GM18508 (cell line): Measurements from ENCODE around the gene FABP6.
"Not testable (repeated sequence)": the region's sequence is repeated elsewhere in the genome, so short reads cannot be mapped to it uniquely, and the experiment has no call there.

Experiments used
- ATAC-seq: cut with Tn5 transposase; IDR thresholded peaks from one replicate; pipeline ENCODE4 v1.9.1; 2021; ENCODE audit warnings: moderate number of reproducible peaks; ENCODE audit not compliant: insufficient read depth, unreplicated experiment

The FABP6 gene

DNA sequence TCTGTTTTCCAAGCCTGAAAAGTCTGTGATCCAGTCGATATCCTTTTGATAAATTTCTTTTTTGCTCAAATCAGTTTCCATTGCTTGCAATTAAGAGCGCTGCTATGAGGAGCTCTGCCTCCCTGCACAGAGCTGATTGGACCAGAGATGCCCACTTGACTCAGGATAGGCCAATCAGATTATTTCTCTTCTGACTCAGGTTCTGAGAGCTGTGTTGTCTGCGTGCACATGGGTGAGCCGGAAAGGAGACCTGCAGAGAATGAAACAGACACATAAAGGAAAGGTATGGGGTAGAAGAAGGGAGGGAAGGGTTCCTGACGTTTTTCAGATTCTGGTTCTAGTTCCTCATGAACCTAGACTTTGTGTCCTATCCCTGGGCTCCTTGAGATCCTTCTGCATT is 15.8 kb upstream of the FABP6 start:
- ATAC-seq: no peak

DNA sequence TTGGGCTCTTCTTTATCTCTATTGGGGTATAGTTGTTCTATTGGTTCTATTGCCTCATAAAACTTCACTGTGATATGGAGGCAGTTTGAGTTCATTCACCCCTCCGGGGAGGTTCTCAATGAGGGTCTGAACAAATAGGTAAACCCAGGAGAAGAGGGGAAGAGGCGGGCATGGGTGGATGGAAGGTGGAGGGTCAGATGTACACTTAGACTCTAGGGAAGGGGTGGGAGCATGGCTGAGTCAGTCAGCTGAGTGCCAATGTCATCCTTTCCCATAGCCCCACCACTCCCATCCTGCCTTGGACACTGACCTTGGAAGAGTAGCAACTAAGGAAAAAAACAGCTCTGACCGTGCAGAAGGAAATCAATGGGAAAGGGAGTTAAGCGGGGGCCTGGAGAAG is 9.9 kb upstream of the FABP6 start:
- no peak for ATAC-seq

DNA sequence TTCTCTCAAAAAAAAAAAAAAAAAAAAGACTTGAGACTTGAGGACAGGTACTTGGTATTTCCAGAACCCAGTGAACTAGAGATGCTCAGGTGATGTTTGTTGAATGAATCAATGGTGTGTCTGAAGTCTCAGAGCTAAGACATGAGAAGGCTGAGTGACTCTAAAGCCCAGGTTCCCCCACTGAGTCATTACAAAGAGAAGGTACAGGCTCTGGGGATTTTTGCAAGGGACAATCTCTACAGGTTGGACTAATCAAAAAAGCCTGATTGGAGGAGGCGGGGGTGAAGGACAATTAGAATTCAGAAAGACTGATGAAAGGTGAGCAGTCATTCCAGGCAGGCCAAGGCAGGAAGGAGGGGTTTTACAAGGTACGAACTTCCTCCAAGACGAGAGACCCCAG is 8.2 kb upstream of the FABP6 start:
- ATAC-seq: no peak

GRCh38 chr5:160227012-160227411 is 2.3 kb upstream of the FABP6 start:
- no peak for ATAC-seq

GRCh38 chr5:160230686-160231527 is 1.6 kb downstream of the FABP6 start:
- peak; percentile 68 for ATAC-seq

DNA sequence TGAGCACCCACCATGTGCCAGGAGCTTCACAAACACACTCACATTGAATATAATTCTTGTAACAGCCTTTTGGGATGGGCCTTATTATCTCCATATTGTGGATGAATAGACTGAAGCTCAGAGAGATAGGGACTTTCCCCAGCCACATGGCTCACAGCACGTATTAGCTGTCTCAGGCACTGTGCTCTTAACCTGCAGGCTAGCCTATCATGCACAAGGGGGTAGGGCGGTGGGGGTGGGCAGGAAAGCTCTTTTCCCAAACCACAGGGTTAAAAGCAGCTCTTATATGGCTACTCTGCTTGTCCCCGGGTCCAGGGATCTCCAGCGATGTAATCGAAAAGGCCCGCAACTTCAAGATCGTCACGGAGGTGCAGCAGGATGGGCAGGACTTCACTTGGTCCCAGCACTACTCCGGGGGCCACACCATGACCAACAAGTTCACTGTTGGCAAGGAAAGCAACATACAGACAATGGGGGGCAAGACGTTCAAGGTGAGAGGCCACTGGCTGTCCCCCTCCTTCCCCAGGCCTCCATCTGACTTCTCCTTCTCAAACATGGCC is 2.6 kb downstream of the FABP6 start:
- ATAC-seq: no peak

DNA sequence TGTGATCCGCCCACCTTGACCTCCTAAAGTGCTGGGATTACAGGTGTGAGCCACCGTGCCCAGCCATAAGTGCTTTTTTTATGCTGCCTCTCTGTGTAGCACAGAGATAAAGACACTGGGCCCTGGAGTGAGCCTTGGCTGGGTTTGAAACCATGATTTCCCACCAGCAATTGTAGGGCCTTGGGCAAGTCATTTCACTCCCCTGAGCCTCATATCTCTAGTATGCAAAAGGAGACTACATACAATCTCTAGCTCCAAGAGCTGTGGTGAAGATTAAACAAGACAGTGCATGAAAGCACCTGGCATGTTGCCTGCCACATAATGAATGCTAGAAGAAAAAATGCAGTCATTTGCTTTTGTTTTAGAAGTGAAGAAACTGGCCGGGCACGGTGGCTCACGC is 3.9 kb downstream of the FABP6 start:
- ATAC-seq: no peak

DNA sequence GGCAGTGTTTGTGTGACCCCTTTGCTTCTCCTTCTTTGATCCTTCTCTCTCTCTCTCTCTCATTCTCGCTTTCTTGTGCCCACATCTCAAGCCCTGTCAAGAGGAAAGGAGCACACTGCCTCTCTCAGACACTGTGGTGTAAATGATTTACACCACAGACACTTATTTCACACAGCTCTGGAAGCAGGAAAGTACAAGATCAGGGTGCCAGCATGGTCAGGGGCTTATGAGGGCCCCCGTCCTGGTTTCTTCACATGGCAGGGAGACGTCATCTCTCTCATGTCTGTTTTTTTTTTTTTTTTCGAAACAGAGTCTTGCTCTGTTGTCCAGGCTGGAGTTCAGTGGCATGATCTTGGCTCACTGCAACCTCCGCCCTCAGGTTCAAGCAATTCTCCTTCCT is 6.4 kb downstream of the FABP6 start:
- no peak for ATAC-seq

- ATAC-seq: no peak
Observed at GRCh38 chr5:160237571-160238093, 8.3 kb downstream of the FABP6 start.

DNA sequence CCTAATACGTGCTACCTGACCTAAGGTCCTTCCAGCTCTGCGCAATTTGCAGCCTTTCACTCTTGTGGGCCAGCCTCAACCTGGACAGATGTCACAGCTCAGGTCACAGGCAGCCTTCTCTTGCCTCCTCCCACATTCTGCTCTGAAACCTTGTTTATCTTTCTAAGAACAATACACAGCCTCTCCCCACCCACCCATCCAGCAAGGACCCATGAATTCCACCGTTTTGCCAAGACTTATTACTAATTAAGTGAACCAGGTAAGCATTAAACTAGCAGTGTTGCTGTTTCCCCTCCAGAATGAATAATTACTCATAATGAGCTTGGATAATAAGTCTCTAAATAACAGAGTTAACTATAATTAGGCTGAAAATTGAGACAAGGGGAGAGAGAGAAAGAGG is 11.0 kb downstream of the FABP6 start:
- no peak for ATAC-seq

DNA sequence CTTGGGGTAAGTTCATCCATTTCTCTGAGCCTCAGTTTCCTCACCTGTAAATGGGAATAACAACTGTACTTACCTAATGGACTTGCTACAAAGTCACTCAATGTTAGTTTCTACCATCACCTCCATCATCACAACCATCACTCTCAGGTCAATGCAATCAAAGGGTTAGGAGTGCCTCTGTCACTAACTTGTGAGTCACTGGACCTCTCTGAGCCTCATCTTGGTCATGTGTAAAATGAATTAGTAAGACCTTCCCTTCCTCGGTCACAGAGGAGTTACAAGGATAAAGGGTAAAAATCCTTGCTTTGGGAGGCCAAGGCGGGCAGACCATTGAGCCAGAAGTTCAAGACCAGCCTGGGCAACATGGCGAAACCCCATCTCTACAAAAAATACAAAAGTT is 12.8 kb downstream of the FABP6 start:
- no peak for ATAC-seq

DNA sequence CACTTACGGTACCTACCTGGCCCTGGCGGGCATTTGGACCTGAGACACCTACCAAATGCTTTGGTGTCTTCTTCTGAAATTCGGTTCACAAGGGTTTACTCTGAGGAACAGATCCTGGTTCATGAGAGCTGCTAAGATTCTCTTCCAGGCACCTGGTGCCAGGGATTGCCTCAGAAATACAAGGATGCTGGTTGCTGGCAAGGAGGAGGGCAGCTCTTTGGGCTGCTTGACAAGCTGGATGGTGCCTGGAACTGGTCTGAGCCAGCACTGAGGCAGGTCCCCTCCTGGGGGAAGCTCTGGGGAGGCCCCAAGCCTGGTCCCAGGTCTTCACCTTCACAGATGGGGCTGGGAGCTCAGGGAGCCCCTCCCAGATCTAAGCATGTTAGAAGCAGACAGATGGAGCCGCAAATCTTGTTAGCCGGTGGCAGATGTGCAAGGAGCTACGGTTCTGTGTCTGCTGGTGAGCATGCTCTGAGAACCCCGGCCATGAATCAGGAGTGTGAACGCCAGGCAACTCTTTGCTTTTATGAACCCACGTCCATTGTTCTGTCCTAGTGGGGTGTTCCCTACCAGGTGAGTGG is 16.3 kb downstream of the FABP6 start:
- no peak for ATAC-seq

DNA sequence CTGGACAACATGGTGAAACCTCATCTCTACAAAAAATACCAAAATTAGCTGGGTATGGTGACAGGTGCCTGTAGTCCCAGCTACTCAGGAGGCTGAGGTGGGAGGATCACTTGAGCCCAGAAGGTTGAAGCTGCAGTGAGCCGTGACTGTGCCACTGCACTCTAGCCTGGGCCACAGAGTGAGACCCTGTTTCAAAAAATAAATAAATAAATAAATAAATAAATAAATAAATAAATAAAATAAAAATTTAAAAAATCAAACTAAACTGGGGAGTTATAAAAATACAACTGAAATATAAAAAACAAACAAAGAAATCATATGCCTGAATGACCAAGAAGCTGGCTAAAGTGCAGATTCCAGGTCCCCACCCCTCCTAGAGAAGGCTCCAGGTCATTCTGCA is 20.3 kb downstream of the FABP6 start:
- not testable (repeated sequence) for ATAC-seq

DNA sequence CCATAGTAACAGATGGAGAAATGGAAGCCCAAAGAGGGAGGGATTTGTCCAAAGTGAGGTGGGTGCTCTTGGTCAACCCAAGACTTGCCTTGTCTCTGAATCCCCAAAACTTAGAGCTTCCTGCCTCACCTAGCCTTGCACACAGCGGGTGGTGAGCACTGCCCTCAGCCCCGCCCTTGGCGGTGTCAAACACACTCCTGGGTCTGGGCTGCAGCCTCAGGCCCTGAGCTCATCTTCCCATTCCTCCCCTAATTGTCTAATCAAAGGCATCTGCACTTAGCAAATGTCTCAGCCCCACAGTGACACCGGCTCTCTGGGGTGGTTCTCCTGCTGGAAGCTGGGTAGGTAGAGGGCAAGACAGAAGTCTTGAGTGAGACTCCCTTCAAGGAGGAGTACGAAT is 20.9 kb downstream of the FABP6 start:
- no peak for ATAC-seq

DNA sequence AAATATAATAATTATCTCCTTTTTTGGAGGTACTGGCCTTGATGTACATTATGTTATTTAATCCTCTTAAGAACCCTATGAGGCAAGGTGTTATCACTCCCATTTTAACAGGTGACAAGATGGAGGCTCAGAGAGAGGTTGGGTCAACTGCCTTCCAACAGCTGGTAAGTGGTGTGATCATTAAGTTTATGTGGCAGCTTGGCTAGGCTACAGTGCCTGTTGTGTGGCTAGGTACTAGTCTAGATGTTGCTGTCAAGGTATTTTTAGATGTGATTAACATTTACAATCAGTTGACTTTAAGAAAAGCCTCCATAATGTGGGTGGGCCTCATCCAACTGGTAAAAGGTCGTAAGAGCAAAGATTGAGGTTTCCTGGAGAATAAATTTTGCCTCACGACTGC is 21.5 kb downstream of the FABP6 start:
- no peak for ATAC-seq

- ATAC-seq: no peak
Observed at GRCh38 chr5:160251406-160252155, 22.3 kb downstream of the FABP6 start.

- no peak for ATAC-seq
Observed at GRCh38 chr5:160252916-160253315, 23.6 kb downstream of the FABP6 start.

DNA sequence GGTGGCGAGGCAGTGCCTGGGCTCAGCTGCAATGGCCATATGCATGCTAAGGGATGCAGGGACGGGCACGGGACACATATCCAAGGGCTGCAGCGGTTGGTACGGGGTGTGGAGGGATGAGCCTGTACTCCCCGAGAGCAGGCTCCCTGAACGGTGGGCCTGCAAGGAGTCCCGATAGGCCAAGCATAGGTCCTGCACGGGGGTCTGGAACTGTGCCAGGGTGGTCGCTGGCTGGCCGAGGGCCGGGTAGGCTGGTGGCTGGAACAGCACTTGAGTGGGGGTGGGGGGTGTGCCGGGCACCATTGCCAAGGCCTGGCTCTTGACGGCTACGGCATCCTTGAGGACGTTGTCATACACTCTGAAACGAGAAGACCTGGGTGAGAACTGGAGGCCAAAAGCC is 24.1 kb downstream of the FABP6 start:
- ATAC-seq: no peak

DNA sequence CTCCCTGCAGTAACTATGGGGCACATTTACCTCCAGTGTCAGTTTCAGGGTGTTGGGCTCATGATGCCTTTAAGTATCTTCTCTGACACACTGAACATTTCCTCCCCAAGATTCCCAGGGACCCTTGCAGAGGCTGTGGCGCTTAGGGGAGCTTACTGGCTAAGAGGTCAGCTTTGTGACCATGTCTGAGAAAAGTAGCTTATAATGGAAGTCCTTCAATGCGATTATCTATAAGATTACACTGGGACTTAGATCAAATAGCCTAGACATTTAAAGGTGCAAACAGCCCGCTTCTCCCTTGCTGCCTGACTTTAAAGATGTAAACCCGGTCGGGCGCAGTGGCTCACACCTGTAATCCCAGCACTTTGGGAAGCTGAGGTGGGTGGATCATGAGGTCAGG is 25.4 kb downstream of the FABP6 start:
- no peak for ATAC-seq

GRCh38 chr5:160259341-160259740 is 30.0 kb downstream of the FABP6 start:
- ATAC-seq: no peak
